Immature natural killer cell (primary cell): ENCODE results near the gene B3GALT4. TPM values are rescaled to one million over a fixed set of nuclear protein-coding genes. Genes with fewer than 3 reads are reported as not detected.
A peak's percentile ranks its signal among the peaks of the same experiment; 100 is the strongest.

Source experiments
- DNase-seq, 3 donors: peaks; one replicate each; pipeline ENCODE4 v3.0.0; 2022; ENCODE audit warnings: mixed read lengths in 1 of 3
- H3K27ac Mint-ChIP-seq, 6 donors: one replicate each; pipeline ENCODE4 v1.8.0; 2020; ENCODE audit warnings: mixed read lengths in 6 of 6, mild to moderate bottlenecking in 5 of 6, inconsistent platforms in 4 of 6, moderate library complexity in 3 of 6
- H3K27me3 Mint-ChIP-seq, 3 donors: one replicate each; pipeline ENCODE4 v1.8.0; 2020 to 2021; ENCODE audit warnings: low read depth in 3 of 3, mild to moderate bottlenecking in 3 of 3, mixed read lengths in 3 of 3, moderate library complexity in 3 of 3, inconsistent platforms in 1 of 3
- H3K36me3 Mint-ChIP-seq, 3 donors: one replicate each; pipeline ENCODE4 v1.8.0; 2020; ENCODE audit warnings: mixed read lengths in 3 of 3, inconsistent platforms in 2 of 3, mild to moderate bottlenecking in 2 of 3
- H3K4me1 Mint-ChIP-seq, 2 donors: one replicate each; pipeline ENCODE4 v1.8.0; 2020; ENCODE audit warnings: inconsistent platforms in 2 of 2, mild to moderate bottlenecking in 2 of 2, mixed read lengths in 2 of 2, moderate library complexity in 1 of 2
- H3K4me3 Mint-ChIP-seq, 5 donors: one replicate each; pipeline ENCODE4 v1.8.0; 2020; ENCODE audit warnings: mild to moderate bottlenecking in 5 of 5, mixed read lengths in 5 of 5, inconsistent platforms in 3 of 5, moderate library complexity in 3 of 5
- H3K9me3 Mint-ChIP-seq, 6 donors: one replicate each; pipeline ENCODE4 v1.8.0; 2020; ENCODE audit warnings: mild to moderate bottlenecking in 6 of 6, mixed read lengths in 6 of 6, inconsistent platforms in 4 of 6, moderate library complexity in 3 of 6
- polyA plus RNA-seq, 3 donors: library from polyadenylated mRNA; unstranded; fragments of 300-500 nt; fragmentation: Illumina TruSeq; gene quantifications; one replicate each; pipeline ENCODE4 v1.2.3, GENCODE V29; 2021

Gene B3GALT4
- polyA plus RNA-seq, 3 donors from 2014 or later = 38.6 to 55.0 (median 44.1) TPM

DNA sequence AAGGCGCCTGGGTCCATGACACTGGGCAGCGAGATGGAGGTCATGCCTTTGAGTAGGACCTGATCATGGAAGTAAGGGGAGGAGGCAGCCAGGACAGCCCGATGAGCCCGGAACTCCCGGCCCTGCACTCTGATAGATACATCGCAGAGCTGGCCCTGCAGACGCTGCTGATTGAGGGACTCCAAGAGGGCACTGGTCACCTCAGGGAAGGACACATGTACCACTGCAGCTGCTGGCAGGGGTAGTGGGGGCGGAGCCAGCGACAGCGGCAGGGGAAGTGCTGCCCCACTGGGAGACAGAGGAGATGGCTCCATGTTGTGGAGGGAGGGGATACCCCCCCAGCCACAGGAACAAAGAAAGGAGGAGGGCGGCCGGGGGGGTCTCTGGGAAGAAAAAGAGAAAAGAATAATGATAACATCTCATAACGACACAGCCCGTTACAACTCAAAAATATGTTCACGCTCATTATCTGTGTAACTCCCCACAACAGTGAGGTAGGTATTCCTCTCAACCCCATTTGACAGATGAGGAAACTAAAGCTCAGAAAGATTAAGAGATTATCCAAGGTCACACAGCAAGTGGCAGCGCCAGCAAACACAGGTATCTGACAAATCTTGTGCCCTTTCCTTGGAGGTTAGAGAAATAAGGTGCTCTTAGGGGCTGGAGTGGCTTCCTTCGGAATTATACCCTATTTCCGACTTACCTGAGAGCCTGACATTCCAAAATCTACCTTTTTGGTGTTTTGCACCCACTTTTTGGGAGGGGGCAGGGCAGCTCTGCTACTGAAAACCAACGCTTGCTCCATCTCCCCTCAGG is 39.9 kb downstream of the B3GALT4 start:
- H3K36me3 Mint-ChIP-seq = peaks cover 4 to 30% (median 18%) of the 10 kb centered on the region in 3 donors
- H3K27ac Mint-ChIP-seq = peak overlapping the region; percentile 72 to 99 (median 86)
- H3K27me3 Mint-ChIP-seq = peaks cover 14 to 29% (median 17%) of the 10 kb centered on the region in 3 donors
- peaks cover 89 to 91% of the 10 kb centered on the region in 2 donors for H3K4me1 Mint-ChIP-seq
- H3K9me3 Mint-ChIP-seq = no peaks in the 10 kb centered on the region
- DNase-seq = no peak
- H3K4me3 Mint-ChIP-seq = peak overlapping the region; percentile 69 to 99 (median 80)

- H3K36me3 Mint-ChIP-seq = peaks cover 4 to 33% (median 18%) of the 10 kb centered on the region in 3 donors
- no peak for DNase-seq
- no peaks in the 10 kb centered on the region for H3K9me3 Mint-ChIP-seq
- peak overlapping the region; percentile 69 to 99 (median 80) for H3K4me3 Mint-ChIP-seq
- peak overlapping the region; percentile 72 to 99 (median 86) for H3K27ac Mint-ChIP-seq
- H3K4me1 Mint-ChIP-seq = peaks cover 89 to 90% of the 10 kb centered on the region in 2 donors
- H3K27me3 Mint-ChIP-seq = peaks cover 14 to 29% (median 17%) of the 10 kb centered on the region in 3 donors
These were observed 40.4 kb downstream of the B3GALT4 start for GRCh38 chr6:33317419-33317668.

GRCh38 chr6:33317669-33318425 is 40.9 kb downstream of the B3GALT4 start, which contains the start of gene ZBTB22:
Gene ZBTB22, minus strand, starts transcription at chr6:33317744. Its CDS starts 828 bp downstream, at chr6:33316916.
- Mint-ChIP-seq H3K4me3 (peak within 1 kb of the TSS; percentile 97 to 100 (median 99)), H3K36me3 (peaks cover 4 to 33% (median 18%) of the 10 kb centered on the region in 3 donors), H3K27me3 (peaks cover 15 to 29% (median 16%) of the 10 kb centered on the region in 3 donors), H3K4me1 (peaks cover 87 to 88% of the 10 kb centered on the region in 2 donors), H3K27ac (peak within 1 kb of the TSS; percentile 92 to 99 (median 98)), H3K9me3 (no peaks in the 10 kb centered on the region)
- DNase-seq = peak; percentile 96 to 97 (median 96)

- H3K4me3 Mint-ChIP-seq = peak overlapping the region; percentile 97 to 100 (median 99)
These were observed 41.6 kb downstream of the B3GALT4 start for GRCh38 chr6:33318426-33319073.

GRCh38 chr6:33319939-33320314 is 43.0 kb downstream of the B3GALT4 start:
- peak overlapping the region; percentile 36 to 99 (median 73) for H3K27ac Mint-ChIP-seq
- H3K4me1 Mint-ChIP-seq = peaks cover 86 to 92% of the 10 kb centered on the region in 2 donors
- no peaks in the 10 kb centered on the region for H3K9me3 Mint-ChIP-seq
- DNase-seq = no peak
- peak overlapping the region in 4 of 5 donors; percentile 53 to 98 (median 84) for H3K4me3 Mint-ChIP-seq
- H3K27me3 Mint-ChIP-seq = peaks cover 7 to 22% (median 12%) of the 10 kb centered on the region in 3 donors
- H3K36me3 Mint-ChIP-seq = peaks cover 4 to 33% (median 18%) of the 10 kb centered on the region in 3 donors

More at GRCh38 chr6:33318426-33319073, 41.6 kb downstream of the B3GALT4 start:
- peak overlapping the region; percentile 92 to 99 (median 98) for H3K27ac Mint-ChIP-seq
- peaks cover 4 to 33% (median 18%) of the 10 kb centered on the region in 3 donors for H3K36me3 Mint-ChIP-seq
- peaks cover 13 to 31% (median 16%) of the 10 kb centered on the region in 3 donors for H3K27me3 Mint-ChIP-seq
- peaks cover 87 to 92% of the 10 kb centered on the region in 2 donors for H3K4me1 Mint-ChIP-seq
- no peak for DNase-seq
- no peaks in the 10 kb centered on the region for H3K9me3 Mint-ChIP-seq

DNA sequence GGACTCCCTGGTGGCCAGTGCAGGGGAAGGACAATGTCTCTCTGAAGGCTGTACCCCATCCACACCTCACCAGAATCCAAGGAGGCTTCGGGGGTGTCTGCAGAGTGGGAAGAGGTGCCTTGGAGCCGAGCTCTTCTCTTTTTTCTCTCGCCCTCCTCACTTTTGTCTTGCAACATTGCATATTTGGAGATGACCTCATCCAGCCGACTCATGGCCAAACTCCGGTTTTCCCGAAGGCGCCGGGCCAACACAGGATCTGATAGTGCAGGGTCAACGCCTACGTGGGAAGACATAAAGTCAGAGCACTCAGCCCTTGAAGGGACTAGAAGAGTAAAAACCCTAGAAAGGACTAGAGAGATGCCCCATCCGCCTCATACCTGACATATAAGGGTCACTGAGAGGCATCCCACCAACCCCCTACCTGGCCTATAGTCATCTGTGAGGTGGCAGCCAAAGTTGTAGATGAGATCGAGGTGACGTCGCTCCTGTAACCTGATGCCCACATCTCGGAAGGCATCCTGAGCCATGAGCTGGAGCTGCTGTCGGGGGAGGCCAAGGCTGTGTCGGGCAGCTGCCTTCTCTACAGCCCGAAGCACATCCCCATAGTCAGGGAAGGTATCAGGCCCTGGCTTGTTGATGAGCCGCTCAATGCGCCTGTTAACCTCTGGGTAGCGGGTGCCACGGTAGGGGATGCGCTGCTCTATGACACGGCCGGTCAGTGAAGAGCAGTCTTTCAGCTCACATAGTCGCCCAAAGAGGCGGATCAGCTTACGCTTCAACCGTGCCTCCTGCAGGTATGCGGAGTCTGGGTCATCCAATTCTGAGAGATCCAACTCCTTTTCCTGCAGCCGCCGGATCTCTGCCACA is 43.6 kb downstream of the B3GALT4 start:
- peaks cover 79 to 85% of the 10 kb centered on the region in 2 donors for H3K4me1 Mint-ChIP-seq
- DNase-seq = no peak
- peak overlapping the region; percentile 64 to 98 (median 97) for H3K4me3 Mint-ChIP-seq
- peak overlapping the region; percentile 75 to 99 (median 89) for H3K27ac Mint-ChIP-seq
- H3K9me3 Mint-ChIP-seq = no peaks in the 10 kb centered on the region
- peaks cover 4 to 33% (median 18%) of the 10 kb centered on the region in 3 donors for H3K36me3 Mint-ChIP-seq
- H3K27me3 Mint-ChIP-seq = peaks cover 7 to 22% (median 10%) of the 10 kb centered on the region in 3 donors

- H3K4me3 Mint-ChIP-seq = peak overlapping the region; percentile 64 to 98 (median 97)
- DNase-seq = no peak
- H3K27me3 Mint-ChIP-seq = peaks cover 7 to 22% (median 8%) of the 10 kb centered on the region in 3 donors
- H3K27ac Mint-ChIP-seq = peak overlapping the region; percentile 72 to 96 (median 84)
- peaks cover 4 to 33% (median 18%) of the 10 kb centered on the region in 3 donors for H3K36me3 Mint-ChIP-seq
- H3K9me3 Mint-ChIP-seq = no peaks in the 10 kb centered on the region
- peaks cover 73 to 83% of the 10 kb centered on the region in 2 donors for H3K4me1 Mint-ChIP-seq
These were observed 44.3 kb downstream of the B3GALT4 start for GRCh38 chr6:33321227-33321626.

GRCh38 chr6:33323623-33323948 is 46.7 kb downstream of the B3GALT4 start:
- H3K4me1 Mint-ChIP-seq = peaks cover 55 to 60% of the 10 kb centered on the region in 2 donors
- peak overlapping the region; percentile 91 to 100 (median 98) for H3K4me3 Mint-ChIP-seq
- H3K9me3 Mint-ChIP-seq = no peaks in the 10 kb centered on the region
- peak overlapping the region; percentile 82 to 98 (median 96) for H3K27ac Mint-ChIP-seq
- peaks cover 3 to 15% (median 4%) of the 10 kb centered on the region in 3 donors for H3K27me3 Mint-ChIP-seq
- H3K36me3 Mint-ChIP-seq = peaks cover 2 to 28% (median 17%) of the 10 kb centered on the region in 3 donors
- DNase-seq = no peak

- peaks cover 3 to 13% (median 4%) of the 10 kb centered on the region in 3 donors for H3K27me3 Mint-ChIP-seq
- peaks cover 49 to 54% of the 10 kb centered on the region in 2 donors for H3K4me1 Mint-ChIP-seq
- DNase-seq = no peak
- H3K36me3 Mint-ChIP-seq = peaks cover 0 to 25% (median 14%) of the 10 kb centered on the region in 3 donors
- peak overlapping the region; percentile 82 to 98 (median 96) for H3K27ac Mint-ChIP-seq
- H3K9me3 Mint-ChIP-seq = no peaks in the 10 kb centered on the region
- H3K4me3 Mint-ChIP-seq = peak overlapping the region; percentile 91 to 100 (median 98)
These were observed 47.2 kb downstream of the B3GALT4 start for GRCh38 chr6:33324125-33324524.

Other genes starting within 250 kb of the B3GALT4 start
- 100 to 1,000 TPM; 173 to 252 (median 202) TPM for gene HLA-DPA1, start 203.5 kb upstream of the B3GALT4 start, polyA plus RNA-seq
- 100 to 1,000 TPM; 183 to 353 (median 296) TPM for gene HLA-DPB1, start 201.1 kb upstream of the B3GALT4 start, polyA plus RNA-seq
- gene COL11A2, start 84.7 kb upstream of the B3GALT4 start, polyA plus RNA-seq = under 1 TPM in 2 of 3 donors, not detected in 1; 0.33 to 0.67 TPM
- gene RXRB, start 76.5 kb upstream of the B3GALT4 start, polyA plus RNA-seq = 10 to 100 TPM in 1 of 3 donors, 1 to 10 TPM in 2; 6.0 to 11.8 (median 6.9) TPM
- 10 to 100 TPM; 27.4 to 67.5 (median 45.4) TPM for gene SLC39A7, start 76.3 kb upstream of the B3GALT4 start, polyA plus RNA-seq
- 10 to 100 TPM; 28.8 to 47.6 (median 34.3) TPM for gene HSD17B8, start 72.5 kb upstream of the B3GALT4 start, polyA plus RNA-seq
- 1 to 10 TPM; 5.5 to 9.5 (median 9.2) TPM for gene RING1, start 68.6 kb upstream of the B3GALT4 start, polyA plus RNA-seq
- gene VPS52, start 5.2 kb upstream of the B3GALT4 start, polyA plus RNA-seq = 10 to 100 TPM; 11.6 to 26.8 (median 16.8) TPM
- 1,000 to 10,000 TPM; 2,992 to 6,506 (median 3,113) TPM for gene RPS18, start 5.0 kb upstream of the B3GALT4 start, polyA plus RNA-seq
- gene WDR46, start 12.1 kb downstream of the B3GALT4 start, polyA plus RNA-seq = 10 to 100 TPM; 59.4 to 81.6 (median 74.3) TPM
- 10 to 100 TPM; 25.7 to 55.6 (median 49.2) TPM for gene PFDN6, start 12.5 kb downstream of the B3GALT4 start, polyA plus RNA-seq
- gene RGL2, start 21.8 kb downstream of the B3GALT4 start, polyA plus RNA-seq = 10 to 100 TPM in 1 of 3 donors, 1 to 10 TPM in 2; 5.9 to 14.7 (median 8.0) TPM
- gene TAPBP, start 37.0 kb downstream of the B3GALT4 start, polyA plus RNA-seq = 100 to 1,000 TPM; 303 to 707 (median 457) TPM
- 10 to 100 TPM; 14.5 to 18.1 (median 14.7) TPM for gene ZBTB22, start 40.6 kb downstream of the B3GALT4 start, polyA plus RNA-seq
- gene DAXX, start 45.8 kb downstream of the B3GALT4 start, polyA plus RNA-seq = 100 to 1,000 TPM in 1 of 3 donors, 10 to 100 TPM in 2; 71.6 to 159 (median 75.1) TPM
- 1 to 10 TPM in 2 of 3 donors, not detected in 1; 2.2 to 3.7 TPM for gene KIFC1, start 114.7 kb downstream of the B3GALT4 start, polyA plus RNA-seq
- gene PHF1, start 133.9 kb downstream of the B3GALT4 start, polyA plus RNA-seq = 10 to 100 TPM; 22.7 to 36.5 (median 29.8) TPM
- 100 to 1,000 TPM; 367 to 404 (median 404) TPM for gene CUTA, start 141.0 kb downstream of the B3GALT4 start, polyA plus RNA-seq
- under 1 TPM; 0.02 to 0.32 (median 0.20) TPM for gene SYNGAP1, start 142.9 kb downstream of the B3GALT4 start, polyA plus RNA-seq
- 1 to 10 TPM; 1.2 to 7.0 (median 3.0) TPM for gene ZBTB9, start 177.5 kb downstream of the B3GALT4 start, polyA plus RNA-seq